ENCODE results near the gene NAA20.

NAA20 gene

DNA sequence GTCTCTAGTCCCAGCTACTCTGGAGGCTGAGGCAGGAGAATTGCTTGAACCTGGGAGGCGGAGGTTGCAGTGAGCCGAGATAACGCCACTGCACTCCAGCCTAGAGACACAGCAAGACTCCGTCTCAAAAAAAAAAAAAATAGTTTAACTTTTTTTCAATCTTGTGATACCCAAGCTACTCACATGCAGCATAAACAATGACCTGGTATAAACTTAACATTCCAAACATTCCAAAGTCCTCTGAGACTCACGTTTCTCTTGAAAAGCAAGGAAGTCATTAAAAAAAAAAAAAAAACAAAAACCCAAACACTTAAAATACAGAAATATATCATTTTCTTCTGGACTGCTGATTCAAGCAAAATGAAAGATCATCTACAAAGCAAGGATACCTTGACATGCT lies 20.8 kb downstream of the NAA20 start:
- DNase-seq (ENCODE audit: low read depth in 1 of 2, low spot score in 1 of 2): no peak
- H3K4me3 ChIP-seq (replicated peaks; ENCODE audit: insufficient read depth, low read length): no peak overlapping the region
- H3K27me3 ChIP-seq (ENCODE audit: insufficient read depth, poor library complexity, severe bottlenecking): no peaks in the 10 kb centered on the region
- no peak for TF ChIP-seq POLR2AphosphoS5 (IDR thresholded peaks at IDR 0.05; ENCODE audit: low read depth)
- TF ChIP-seq, protein P1, sequence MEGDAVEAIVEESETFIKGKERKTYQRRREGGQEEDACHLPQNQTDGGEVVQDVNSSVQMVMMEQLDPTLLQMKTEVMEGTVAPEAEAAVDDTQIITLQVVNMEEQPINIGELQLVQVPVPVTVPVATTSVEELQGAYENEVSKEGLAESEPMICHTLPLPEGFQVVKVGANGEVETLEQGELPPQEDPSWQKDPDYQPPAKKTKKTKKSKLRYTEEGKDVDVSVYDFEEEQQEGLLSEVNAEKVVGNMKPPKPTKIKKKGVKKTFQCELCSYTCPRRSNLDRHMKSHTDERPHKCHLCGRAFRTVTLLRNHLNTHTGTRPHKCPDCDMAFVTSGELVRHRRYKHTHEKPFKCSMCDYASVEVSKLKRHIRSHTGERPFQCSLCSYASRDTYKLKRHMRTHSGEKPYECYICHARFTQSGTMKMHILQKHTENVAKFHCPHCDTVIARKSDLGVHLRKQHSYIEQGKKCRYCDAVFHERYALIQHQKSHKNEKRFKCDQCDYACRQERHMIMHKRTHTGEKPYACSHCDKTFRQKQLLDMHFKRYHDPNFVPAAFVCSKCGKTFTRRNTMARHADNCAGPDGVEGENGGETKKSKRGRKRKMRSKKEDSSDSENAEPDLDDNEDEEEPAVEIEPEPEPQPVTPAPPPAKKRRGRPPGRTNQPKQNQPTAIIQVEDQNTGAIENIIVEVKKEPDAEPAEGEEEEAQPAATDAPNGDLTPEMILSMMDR (IDR thresholded peaks at IDR 0.05; ENCODE audit: insufficient read depth, low read length): no peak
- TF ChIP-seq SPI1 (IDR thresholded peaks at IDR 0.05; ENCODE audit: borderline replicate concordance, low read depth): no peak
- TF ChIP-seq, protein P2, sequence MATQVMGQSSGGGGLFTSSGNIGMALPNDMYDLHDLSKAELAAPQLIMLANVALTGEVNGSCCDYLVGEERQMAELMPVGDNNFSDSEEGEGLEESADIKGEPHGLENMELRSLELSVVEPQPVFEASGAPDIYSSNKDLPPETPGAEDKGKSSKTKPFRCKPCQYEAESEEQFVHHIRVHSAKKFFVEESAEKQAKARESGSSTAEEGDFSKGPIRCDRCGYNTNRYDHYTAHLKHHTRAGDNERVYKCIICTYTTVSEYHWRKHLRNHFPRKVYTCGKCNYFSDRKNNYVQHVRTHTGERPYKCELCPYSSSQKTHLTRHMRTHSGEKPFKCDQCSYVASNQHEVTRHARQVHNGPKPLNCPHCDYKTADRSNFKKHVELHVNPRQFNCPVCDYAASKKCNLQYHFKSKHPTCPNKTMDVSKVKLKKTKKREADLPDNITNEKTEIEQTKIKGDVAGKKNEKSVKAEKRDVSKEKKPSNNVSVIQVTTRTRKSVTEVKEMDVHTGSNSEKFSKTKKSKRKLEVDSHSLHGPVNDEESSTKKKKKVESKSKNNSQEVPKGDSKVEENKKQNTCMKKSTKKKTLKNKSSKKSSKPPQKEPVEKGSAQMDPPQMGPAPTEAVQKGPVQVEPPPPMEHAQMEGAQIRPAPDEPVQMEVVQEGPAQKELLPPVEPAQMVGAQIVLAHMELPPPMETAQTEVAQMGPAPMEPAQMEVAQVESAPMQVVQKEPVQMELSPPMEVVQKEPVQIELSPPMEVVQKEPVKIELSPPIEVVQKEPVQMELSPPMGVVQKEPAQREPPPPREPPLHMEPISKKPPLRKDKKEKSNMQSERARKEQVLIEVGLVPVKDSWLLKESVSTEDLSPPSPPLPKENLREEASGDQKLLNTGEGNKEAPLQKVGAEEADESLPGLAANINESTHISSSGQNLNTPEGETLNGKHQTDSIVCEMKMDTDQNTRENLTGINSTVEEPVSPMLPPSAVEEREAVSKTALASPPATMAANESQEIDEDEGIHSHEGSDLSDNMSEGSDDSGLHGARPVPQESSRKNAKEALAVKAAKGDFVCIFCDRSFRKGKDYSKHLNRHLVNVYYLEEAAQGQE (IDR thresholded peaks at IDR 0.05; ENCODE audit: insufficient replicate concordance, low read depth): no peak
- TF ChIP-seq GABPA (IDR thresholded peaks at IDR 0.05; ENCODE audit: low read depth): no peak
- no peak overlapping the region for H3K27ac ChIP-seq (replicated peaks)

DNA sequence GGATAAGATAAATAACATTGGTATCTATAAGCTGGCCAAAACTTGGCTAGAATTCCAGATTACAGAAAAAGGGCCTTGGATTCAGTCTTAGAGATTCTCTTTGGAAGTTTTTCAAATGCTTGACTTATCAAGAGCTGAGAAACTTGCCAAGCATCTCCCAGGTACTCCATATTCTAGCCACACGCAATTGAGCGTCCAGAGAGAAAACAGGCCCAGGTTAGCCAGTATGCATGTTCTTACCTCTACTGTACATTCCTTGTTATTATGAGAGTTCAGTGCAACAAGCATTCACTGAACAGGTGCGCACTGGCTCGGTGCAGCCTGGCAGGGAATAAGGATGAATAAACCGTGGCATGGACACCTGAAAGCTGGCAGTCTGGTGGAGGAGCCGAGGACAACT lies 21.4 kb downstream of the NAA20 start:
- no peak overlapping the region for H3K27ac ChIP-seq (replicated peaks)
- no peaks in the 10 kb centered on the region for H3K27me3 ChIP-seq (ENCODE audit: insufficient read depth, poor library complexity, severe bottlenecking)
- TF ChIP-seq GABPA (IDR thresholded peaks at IDR 0.05; ENCODE audit: low read depth) (no peak), POLR2AphosphoS5 (IDR thresholded peaks at IDR 0.05; ENCODE audit: low read depth) (no peak), SPI1 (IDR thresholded peaks at IDR 0.05; ENCODE audit: borderline replicate concordance, low read depth) (no peak)
- TF ChIP-seq, protein P2 (IDR thresholded peaks at IDR 0.05; ENCODE audit: insufficient replicate concordance, low read depth): no peak
- TF ChIP-seq, protein P1 (IDR thresholded peaks at IDR 0.05; ENCODE audit: insufficient read depth, low read length): no peak
- no peak for DNase-seq (ENCODE audit: low read depth in 1 of 2, low spot score in 1 of 2)
- H3K4me3 ChIP-seq (replicated peaks; ENCODE audit: insufficient read depth, low read length): no peak overlapping the region

DNA sequence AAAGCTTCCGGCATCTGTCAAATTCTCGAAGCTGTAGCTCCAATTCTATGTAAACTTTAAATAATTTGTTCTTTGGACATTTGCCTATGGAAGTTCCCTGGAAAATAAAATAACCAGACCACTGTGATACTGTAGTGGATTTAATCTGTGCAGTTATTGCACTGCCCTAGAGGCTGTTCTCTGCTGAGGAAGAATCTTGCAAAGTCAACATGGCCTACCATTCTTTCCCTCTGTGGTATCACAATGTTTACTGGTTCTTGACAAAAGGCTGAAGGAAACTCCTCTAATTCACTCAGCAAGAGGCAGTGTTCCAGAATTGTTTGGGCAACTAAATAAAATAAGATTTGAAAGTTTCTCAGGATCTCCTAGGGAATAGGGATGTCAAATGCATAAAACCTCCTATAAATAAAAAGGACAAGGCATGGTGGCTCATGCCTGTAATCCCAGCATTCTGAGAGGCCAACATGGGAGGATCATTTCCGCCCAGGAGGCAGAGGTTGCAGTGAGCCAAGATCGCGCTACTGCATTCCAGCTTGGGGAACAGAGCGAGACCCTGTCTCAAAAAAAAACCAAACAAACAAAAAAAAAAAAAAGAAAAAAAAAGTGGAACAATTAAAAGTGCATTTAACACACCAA lies 22.7 kb downstream of the NAA20 start:
- no peak overlapping the region for H3K27ac ChIP-seq (replicated peaks)
- no peak for DNase-seq (ENCODE audit: low read depth in 1 of 2, low spot score in 1 of 2)
- H3K4me3 ChIP-seq (replicated peaks; ENCODE audit: insufficient read depth, low read length): no peak overlapping the region
- H3K27me3 ChIP-seq (ENCODE audit: insufficient read depth, poor library complexity, severe bottlenecking): no peaks in the 10 kb centered on the region
- TF ChIP-seq POLR2AphosphoS5 (IDR thresholded peaks at IDR 0.05; ENCODE audit: low read depth): no peak
- TF ChIP-seq, protein P1 (IDR thresholded peaks at IDR 0.05; ENCODE audit: insufficient read depth, low read length): no peak
- TF ChIP-seq, protein P2 (IDR thresholded peaks at IDR 0.05; ENCODE audit: insufficient replicate concordance, low read depth): no peak
- TF ChIP-seq SPI1 (IDR thresholded peaks at IDR 0.05; ENCODE audit: borderline replicate concordance, low read depth): no peak
